ENCODE results near the gene MDGA2. TPM values are rescaled to one million over a fixed set of nuclear protein-coding genes. Genes with fewer than 3 reads are reported as not detected.
A peak's percentile ranks its signal among the peaks of the same experiment; 100 is the strongest.

The MDGA2 gene
- total RNA-seq, 2 donors from 2014 or later = 0.82 to 8.8 TPM

GRCh38 chr14:47102472-47102871 is 572.9 kb downstream of the MDGA2 start:
- H3K4me1 Mint-ChIP-seq = peaks cover 32% of the 10 kb centered on the region
- 54 to 74% methylated on average over 3 of the region's 3 CpGs for WGBS, 2 experiments (ENCODE audit: insufficient coverage in 1 of 2, insufficient read length in 1 of 2)
- Histone ChIP-seq H3K36me3 (ENCODE audit: control insufficient read depth, insufficient read depth, low read length) (no peaks in the 10 kb centered on the region), H3K9me3 (ENCODE audit: control insufficient read depth, low read length) (no peaks in the 10 kb centered on the region), H3K27ac (ENCODE audit: low read depth, low read length) (no peak overlapping the region), H3K4me3 (ENCODE audit: low read length) (no peak overlapping the region), H3K27me3 (ENCODE audit: control insufficient read depth, insufficient read depth, low read length, poor library complexity, severe bottlenecking) (no peaks in the 10 kb centered on the region), H3K4me1 (ENCODE audit: control insufficient read depth, insufficient read depth, low read length) (peaks cover 10% of the 10 kb centered on the region), H3K9ac (ENCODE audit: extremely low read depth, low read length, poor library complexity, severe bottlenecking) (no peak overlapping the region)
- H3K27me3 Mint-ChIP-seq (ENCODE audit: insufficient read depth) = no peaks in the 10 kb centered on the region
- no peaks in the 10 kb centered on the region for H3K9me3 Mint-ChIP-seq
- H3K36me3 Mint-ChIP-seq (ENCODE audit: low read depth) = peaks cover 5% of the 10 kb centered on the region
- H3K27ac Mint-ChIP-seq = peak overlapping the region; percentile 68
- DNase-seq = peak; percentile 74
- H3K4me3 Mint-ChIP-seq = peak overlapping the region; percentile 79
- TF ChIP-seq CTCF (conservative IDR thresholded peaks at IDR 0.05) = no peak

- Histone ChIP-seq H3K4me1 (ENCODE audit: control insufficient read depth, insufficient read depth, low read length) (no peaks in the 10 kb centered on the region), H3K36me3 (ENCODE audit: control insufficient read depth, insufficient read depth, low read length) (no peaks in the 10 kb centered on the region), H3K9me3 (ENCODE audit: control insufficient read depth, low read length) (no peaks in the 10 kb centered on the region), H3K27ac (ENCODE audit: low read depth, low read length) (no peak overlapping the region), H3K9ac (ENCODE audit: extremely low read depth, low read length, poor library complexity, severe bottlenecking) (no peak overlapping the region), H3K4me3 (ENCODE audit: low read length) (no peak overlapping the region), H3K27me3 (ENCODE audit: control insufficient read depth, insufficient read depth, low read length, poor library complexity, severe bottlenecking) (no peaks in the 10 kb centered on the region)
- TF ChIP-seq CTCF (conservative IDR thresholded peaks at IDR 0.05) = no peak
- DNase-seq = no peak
- H3K4me3 Mint-ChIP-seq = no peak overlapping the region
- H3K9me3 Mint-ChIP-seq = no peaks in the 10 kb centered on the region
- no peaks in the 10 kb centered on the region for H3K27me3 Mint-ChIP-seq (ENCODE audit: insufficient read depth)
- WGBS, 2 experiments (ENCODE audit: insufficient coverage in 1 of 2, insufficient read length in 1 of 2) = 92% methylated on average over 1 of the region's 1 CpG; no CpG with 5 or more reads in 1 of the 2 experiments
- no peak overlapping the region for H3K27ac Mint-ChIP-seq
- peaks cover 2% of the 10 kb centered on the region for H3K4me1 Mint-ChIP-seq
- H3K36me3 Mint-ChIP-seq (ENCODE audit: low read depth) = peaks cover 2% of the 10 kb centered on the region
Observed at GRCh38 chr14:47085678-47086077, 589.7 kb downstream of the MDGA2 start.

GRCh38 chr14:47065326-47065725 is 610.1 kb downstream of the MDGA2 start:
- Mint-ChIP-seq H3K4me3 (no peak overlapping the region), H3K27me3 (ENCODE audit: insufficient read depth) (no peaks in the 10 kb centered on the region), H3K4me1 (no peaks in the 10 kb centered on the region), H3K36me3 (ENCODE audit: low read depth) (no peaks in the 10 kb centered on the region), H3K27ac (no peak overlapping the region), H3K9me3 (no peaks in the 10 kb centered on the region)
- Histone ChIP-seq H3K9ac (ENCODE audit: extremely low read depth, low read length, poor library complexity, severe bottlenecking) (no peak overlapping the region), H3K4me3 (ENCODE audit: low read length) (no peak overlapping the region), H3K27ac (ENCODE audit: low read depth, low read length) (no peak overlapping the region), H3K4me1 (ENCODE audit: control insufficient read depth, insufficient read depth, low read length) (no peaks in the 10 kb centered on the region), H3K36me3 (ENCODE audit: control insufficient read depth, insufficient read depth, low read length) (no peaks in the 10 kb centered on the region), H3K27me3 (ENCODE audit: control insufficient read depth, insufficient read depth, low read length, poor library complexity, severe bottlenecking) (no peaks in the 10 kb centered on the region), H3K9me3 (ENCODE audit: control insufficient read depth, low read length) (no peaks in the 10 kb centered on the region)
- no CpG with 5 or more reads among the region's 1 CpG for WGBS, 2 experiments (ENCODE audit: insufficient coverage in 1 of 2, insufficient read length in 1 of 2)
- DNase-seq = no peak
- TF ChIP-seq CTCF (conservative IDR thresholded peaks at IDR 0.05) = no peak
